ENCODE data around the gene ATPAF2. TPM values are rescaled to one million over a fixed set of nuclear protein-coding genes. Genes with fewer than 3 reads are reported as not detected.

The ATPAF2 gene
- total RNA-seq, 1 donor = 17.8 TPM

- peak overlapping the region; percentile 87 for H3K4me3 ChIP-seq (ENCODE audit: low read depth, low read length)
- no peak for TF ChIP-seq CTCF (IDR thresholded peaks at IDR 0.05; ENCODE audit: insufficient read depth, low read length)
- DNase-seq (ENCODE audit: low read depth) = no peak
Observed at GRCh38 chr17:17972952-17973254, 66.1 kb downstream of the ATPAF2 start.

DNA sequence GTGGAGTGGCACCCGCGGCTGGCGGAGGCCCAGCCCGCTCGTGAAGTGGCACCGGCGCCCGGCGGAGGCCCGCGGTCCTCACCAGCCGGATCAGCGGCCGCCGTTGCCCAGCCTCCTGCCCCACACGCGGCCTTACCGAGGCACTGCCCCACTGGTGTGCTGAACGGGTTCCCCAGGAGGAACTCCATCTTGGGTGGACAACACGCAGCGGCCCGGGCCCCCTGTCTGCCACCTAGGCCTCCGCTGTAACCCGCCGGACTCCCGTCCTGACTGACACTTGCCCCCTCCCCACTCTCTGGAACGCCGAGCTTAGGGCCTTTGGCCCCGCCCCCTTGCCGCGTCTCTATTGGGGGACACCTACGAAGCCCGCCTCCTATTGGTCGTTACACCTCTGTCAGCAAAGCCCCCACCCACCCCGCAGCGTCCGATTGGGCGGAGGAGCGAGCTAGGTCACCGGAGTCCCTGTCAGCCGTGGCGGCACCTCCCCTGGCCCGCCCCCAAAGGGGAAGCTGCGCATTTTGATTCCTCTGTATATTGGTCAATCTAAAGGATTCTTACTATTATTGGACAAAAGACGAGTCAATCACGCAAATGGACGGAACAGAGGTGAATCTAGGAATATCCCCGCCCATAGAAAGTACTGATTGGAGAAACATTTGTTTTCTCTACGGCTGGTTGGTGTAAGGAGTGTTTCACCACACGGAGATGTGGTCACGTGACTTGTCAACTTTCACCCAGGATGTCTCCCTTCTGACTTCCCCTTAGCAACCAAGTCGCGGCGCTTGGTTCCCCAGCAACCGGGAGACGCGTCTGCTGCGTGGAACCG, 66.6 kb downstream of the ATPAF2 start, which contains the start of the genes DRC3 and TOM1L2:
Gene DRC3, plus strand, starts transcription at position 737 of the 826 bp plus-strand sequence. CDS start 4,737 bp downstream, outside the sequence.
Gene TOM1L2, minus strand, starts transcription at position 275 of the 826 bp plus-strand sequence. Its CDS starts 87 bp downstream, at position 188.
- TF ChIP-seq CTCF (IDR thresholded peaks at IDR 0.05; ENCODE audit: insufficient read depth, low read length) = peak; percentile 11
- DNase-seq (ENCODE audit: low read depth) = peak; percentile 100
- H3K4me3 ChIP-seq (ENCODE audit: low read depth, low read length) = peak within 1 kb of the TSS; percentile 88

DNA sequence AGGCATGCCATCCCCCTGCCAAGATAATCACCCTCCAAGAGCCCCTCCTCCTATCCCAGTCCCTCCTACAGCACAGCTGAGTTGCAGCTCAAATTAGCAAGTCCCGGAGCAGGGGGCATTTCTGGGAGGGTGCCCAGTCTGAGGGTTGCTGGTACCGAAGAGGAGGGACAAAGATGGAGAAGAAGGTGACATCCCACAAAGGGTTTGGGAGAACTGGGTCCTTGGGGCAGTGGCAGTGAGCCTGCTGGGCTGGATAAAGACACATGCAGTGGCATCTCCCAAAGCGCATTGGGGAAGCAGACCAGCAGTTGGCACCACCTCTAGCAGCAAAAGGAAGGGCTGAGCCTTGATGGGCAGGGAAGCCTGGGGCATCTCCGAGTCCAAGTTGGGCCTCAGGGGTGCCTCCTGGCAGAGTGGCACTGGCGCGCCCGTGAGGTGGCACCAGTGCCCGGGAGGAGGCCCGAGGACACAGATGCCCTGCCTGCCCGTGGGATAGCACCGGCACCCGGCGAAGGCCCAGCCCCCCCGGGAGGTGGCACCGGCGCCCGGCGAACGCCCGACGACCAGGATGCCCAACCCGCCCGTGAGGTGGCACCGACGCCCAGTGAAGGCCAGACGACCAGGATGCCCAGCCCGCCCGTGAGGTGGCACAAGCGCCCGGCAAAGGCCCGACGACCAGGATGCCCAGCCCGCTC, 67.4 kb downstream of the ATPAF2 start:
- peak; percentile 18 for TF ChIP-seq CTCF (IDR thresholded peaks at IDR 0.05; ENCODE audit: insufficient read depth, low read length)
- peak overlapping the region; percentile 88 for H3K4me3 ChIP-seq (ENCODE audit: low read depth, low read length)
- DNase-seq (ENCODE audit: low read depth) = peak; percentile 51

- H3K4me3 ChIP-seq (ENCODE audit: low read depth, low read length) = peak overlapping the region; percentile 88
- DNase-seq (ENCODE audit: low read depth) = no peak
- TF ChIP-seq CTCF (IDR thresholded peaks at IDR 0.05; ENCODE audit: insufficient read depth, low read length) = no peak
Observed at GRCh38 chr17:17970699-17971430, 68.1 kb downstream of the ATPAF2 start.

Other genes with a start within 250 kb of the ATPAF2 start
- 48.7 and 82.1 TPM in 2 replicates for gene SREBF1, start 202.2 kb downstream of the ATPAF2 start, total RNA-seq (ENCODE audit: low replicate concordance)
- 27.2 and 40.3 TPM in 2 replicates for gene TOM1L2, start 66.8 kb downstream of the ATPAF2 start, total RNA-seq (ENCODE audit: low replicate concordance)
- gene DRC3, start 66.3 kb downstream of the ATPAF2 start, total RNA-seq (ENCODE audit: low replicate concordance) = 0.74 and 1.8 TPM in 2 replicates
- gene GID4, start 240 bp upstream of the ATPAF2 start, total RNA-seq (ENCODE audit: low replicate concordance) = 5.5 and 7.8 TPM in 2 replicates
- gene DRG2, start 48.8 kb upstream of the ATPAF2 start, total RNA-seq (ENCODE audit: low replicate concordance) = 7.4 and 25.3 TPM in 2 replicates
- 0.45 and 1.6 TPM in 2 replicates for gene MYO15A, start 69.6 kb upstream of the ATPAF2 start, total RNA-seq (ENCODE audit: low replicate concordance)
- 73.3 and 108 TPM in 2 replicates for gene ALKBH5, start 144.7 kb upstream of the ATPAF2 start, total RNA-seq (ENCODE audit: low replicate concordance)
- 23.3 and 40.7 TPM in 2 replicates for gene LLGL1, start 186.5 kb upstream of the ATPAF2 start, total RNA-seq (ENCODE audit: low replicate concordance)
- 214 and 305 TPM in 2 replicates for gene FLII, start 219.6 kb upstream of the ATPAF2 start, total RNA-seq (ENCODE audit: low replicate concordance)
- 13.2 and 27.6 TPM in 2 replicates for gene MIEF2, start 221.5 kb upstream of the ATPAF2 start, total RNA-seq (ENCODE audit: low replicate concordance)

All from fibroblast of the aortic adventitia (primary cell).